NCI-H526 (cell line): ENCODE data around the gene XYLT1.

ENCODE experiments used
- DNase-seq, 2 experiments: peaks; one replicate each; lab custom pipeline; 2025; lab: John Stamatoyannopoulos, UW

The XYLT1 gene

DNA sequence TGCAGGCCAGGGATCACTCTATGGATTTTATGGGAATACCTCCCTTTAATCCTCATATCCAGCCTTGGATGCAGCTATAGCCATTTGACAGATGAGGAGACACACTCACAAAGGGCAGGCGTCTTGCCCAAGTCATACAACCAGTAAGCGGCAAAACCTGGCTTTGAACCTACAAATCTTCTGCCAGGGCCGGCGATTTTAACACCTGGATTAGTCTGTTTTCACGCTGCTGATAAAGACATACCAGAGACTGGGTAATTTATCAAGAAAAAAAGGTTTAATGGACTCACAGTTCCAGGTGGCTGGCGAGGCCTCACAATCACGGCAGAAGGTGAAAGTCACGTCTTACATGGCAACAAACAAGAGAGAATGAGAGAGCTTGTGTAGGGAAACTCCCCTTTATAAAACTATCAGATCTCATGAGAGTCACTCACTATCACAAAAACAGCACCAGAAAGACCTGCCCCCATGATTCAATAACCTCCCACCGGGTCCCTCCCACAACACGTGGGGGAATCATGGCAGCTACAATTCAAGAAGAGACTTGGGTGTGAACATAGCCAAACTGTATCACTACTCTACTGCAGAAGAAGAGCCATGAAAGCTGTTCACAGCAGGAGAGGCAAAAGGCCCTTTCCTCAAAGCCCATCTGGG lies 67.5 kb downstream of the XYLT1 start:
- no peak for DNase-seq

DNA sequence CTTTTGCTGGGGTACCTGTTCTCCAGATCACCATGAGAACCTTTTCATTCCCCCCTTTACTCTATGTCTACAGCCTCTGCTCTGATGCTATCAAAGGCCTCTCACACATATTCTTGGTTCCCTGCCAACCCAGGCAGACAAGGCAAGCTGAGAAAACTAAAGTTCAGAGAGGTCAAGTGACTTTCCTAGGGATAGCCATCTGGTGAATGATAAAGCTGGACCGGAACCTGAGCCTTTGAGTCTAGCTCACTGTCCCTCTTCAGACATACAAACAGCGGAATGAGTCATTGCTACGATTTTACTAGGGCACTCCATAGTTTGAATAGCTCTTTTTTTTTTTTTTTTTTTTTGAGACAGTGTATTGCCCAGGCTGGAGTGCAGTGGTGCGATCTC lies 73.3 kb downstream of the XYLT1 start:
- no peak for DNase-seq

DNA sequence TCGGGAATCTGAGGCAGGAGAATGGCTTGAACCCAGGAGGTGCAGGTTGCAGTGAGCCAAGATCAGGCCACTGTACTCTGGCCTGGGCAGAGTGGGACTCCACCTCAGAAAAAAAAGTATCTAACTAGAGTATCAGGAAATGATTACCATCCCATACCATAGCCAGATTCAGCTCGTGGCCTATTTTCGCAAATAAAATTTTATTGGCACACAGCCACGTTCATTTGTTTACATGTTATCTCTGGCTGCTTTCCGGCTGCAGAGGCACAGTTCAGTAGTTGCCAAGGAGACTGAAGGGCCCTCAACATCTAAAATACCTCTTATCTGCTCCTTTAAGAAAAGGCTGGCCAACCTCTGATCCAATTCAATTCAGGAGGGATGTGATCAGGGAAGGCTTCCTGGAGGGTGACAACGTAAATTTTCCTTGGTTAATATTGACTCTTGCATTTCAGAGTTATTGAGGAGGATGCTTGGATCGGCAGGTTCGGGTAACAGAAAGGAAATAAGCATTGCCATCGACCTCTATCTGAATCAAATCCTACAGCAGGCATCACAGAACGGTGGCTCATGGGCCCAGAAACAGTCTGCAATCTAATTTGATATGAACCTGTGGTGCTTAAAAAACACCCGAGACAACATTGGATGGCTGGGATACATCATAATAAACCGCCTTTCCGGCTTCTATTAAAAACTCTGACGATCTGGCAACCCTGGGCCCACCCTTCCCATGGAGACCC lies 73.8 kb downstream of the XYLT1 start:
- no peak for DNase-seq

DNA sequence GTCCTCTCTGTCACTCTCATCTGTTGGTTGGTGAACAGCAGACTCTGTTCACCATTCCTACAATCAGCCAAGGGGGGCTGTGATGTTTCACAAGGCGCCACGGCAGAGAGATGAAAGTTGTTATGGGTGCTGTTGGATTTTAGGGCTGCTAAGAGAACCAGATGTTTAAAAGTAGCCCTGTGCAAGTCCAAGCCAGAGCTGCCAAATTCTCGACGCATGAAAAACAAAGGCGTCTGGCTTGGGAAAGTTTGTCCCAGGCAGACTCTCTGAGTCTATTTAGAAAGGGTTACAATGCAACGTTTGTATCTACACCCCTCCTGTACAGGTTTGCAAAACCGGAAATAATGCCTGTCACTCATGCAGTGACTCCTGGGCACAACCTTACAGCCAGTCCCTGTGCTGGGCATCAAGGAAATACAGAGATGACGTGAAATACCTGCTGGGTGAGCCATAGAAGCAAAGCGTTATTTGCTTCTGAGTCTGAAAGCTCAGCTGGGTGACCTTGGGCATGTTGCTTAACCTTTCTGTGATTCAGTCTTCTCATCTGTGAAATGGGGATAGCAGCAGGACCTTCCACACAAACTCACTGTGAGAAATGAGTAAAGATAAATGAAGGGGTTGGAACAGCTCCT lies 74.8 kb downstream of the XYLT1 start:
- DNase-seq: no peak

DNA sequence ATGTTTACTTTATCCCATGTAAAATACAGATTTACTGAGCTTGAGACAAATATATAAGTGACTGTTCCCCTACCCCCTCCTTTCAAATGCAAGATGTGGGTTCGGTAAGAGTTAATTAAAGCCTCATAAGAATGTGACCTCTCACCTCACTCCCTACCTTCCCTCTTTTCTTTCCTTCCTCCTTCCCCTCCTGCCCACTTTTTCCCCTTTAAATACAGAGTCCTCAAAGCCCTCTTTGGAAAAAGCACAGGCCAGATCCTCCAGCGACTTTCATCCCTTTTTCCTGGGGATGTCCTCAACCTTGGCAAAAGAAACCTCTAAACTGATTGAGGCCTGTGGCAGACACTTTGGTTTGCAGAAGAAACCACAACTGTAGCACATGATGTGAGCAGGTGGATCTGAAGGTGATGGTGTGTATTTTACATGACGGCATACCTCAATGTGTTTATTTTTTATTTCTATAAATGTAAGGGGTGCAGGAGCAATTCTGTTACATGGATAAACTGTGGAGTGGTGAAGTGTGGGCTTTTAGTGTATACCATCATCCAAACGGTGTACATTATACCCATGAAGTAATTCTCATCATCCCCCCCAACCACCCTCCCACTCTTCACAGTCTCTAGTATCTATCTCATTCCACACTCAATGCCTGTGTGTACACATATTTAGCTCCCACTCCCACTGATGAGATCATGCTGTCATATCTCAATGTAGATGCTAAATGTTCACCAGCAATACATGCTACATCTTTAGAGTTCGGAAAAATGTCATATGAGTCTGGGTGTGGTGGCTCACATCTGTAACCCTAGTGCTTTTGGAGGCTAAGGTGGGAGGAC lies 77.7 kb downstream of the XYLT1 start:
- DNase-seq: no peak

DNA sequence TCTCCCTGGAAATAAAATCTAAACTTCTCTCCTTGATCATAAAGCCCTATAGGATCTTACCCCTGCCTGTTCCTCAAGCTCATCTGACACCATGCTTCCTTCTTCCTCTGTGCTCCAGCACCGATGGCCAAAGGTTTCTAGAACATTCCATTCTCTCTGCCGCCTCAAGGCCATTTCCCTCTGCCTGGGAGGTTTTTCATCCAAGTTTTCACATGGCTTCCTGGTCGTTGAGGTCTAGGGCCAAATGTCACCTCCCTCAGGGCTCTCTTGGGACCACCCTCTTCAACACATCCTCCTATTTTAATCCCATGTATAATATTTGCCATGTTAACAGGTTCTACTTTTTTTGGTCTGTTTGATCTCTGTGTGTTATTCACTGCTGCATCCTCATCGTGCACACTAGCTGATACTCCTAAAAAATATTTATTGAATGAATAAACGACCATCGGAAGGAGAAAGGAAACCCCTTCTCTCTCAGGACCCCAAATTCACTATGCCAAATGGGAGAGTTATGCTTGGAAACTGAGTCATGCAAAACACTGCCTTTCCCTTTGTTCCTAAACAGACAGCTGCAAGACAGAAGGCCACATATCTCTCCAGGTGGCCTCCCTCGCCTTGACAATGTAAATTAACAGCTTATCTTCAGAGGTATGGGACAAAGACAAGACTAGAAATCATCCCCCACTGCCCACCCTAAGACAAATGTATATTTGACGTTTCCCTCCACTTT lies 78.5 kb downstream of the XYLT1 start:
- no peak for DNase-seq

DNA sequence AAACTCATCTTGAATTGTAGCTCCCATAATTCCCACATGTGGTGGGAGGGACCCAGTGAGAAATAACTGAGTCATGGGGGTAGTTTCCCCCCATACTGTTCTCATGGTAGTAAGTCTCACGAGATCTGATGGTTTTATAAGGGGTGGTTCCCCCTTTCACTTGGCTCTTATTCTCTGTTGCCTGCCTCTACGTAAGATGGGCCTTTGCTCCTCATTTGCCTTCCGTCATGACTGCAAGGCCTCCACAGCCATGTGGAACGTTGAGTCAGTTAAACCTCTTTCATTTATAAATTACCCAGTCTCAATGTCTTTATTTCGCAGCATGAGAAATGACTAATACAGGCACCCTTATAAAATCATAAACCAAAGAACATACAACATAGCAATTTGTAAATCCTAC lies 79.0 kb downstream of the XYLT1 start:
- DNase-seq: no peak

DNA sequence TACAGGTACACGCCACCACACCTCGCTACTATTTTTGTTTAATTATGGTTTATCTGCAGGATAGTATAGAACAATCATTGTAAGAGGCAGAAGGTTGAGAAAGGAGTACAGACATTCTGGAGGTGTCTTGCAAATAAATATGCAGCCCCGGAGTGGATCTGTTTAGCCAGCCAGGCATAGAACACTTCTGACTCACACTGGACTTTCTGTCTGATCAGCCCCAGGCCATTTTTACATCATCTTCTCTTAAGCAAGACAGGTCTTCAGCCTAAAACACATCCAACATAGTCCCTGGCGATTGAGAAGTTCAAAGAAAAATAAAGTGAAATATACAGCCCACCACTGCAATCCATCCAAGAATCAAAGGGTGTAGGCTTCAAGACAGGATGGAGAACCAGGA lies 81.4 kb downstream of the XYLT1 start:
- no peak for DNase-seq

DNA sequence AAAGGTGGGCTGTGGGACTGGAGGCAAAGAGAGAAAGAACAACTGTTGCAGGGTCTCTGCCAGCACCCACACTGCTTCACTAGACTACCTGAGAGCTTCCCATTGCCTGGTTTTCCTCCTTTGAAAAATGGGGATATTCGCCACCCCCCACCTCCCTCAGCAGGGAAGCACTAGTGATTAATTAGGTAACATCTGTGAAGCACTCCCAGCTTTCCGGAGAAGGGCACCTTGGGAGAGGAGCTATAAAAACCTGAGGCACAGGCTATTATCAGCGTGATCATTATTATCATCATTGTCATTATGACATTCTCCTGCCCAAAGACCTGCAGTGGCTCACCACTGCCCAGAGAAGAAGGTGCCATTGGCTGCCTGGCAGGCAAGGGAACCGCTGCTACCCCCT lies 83.5 kb downstream of the XYLT1 start:
- DNase-seq: no peak

DNA sequence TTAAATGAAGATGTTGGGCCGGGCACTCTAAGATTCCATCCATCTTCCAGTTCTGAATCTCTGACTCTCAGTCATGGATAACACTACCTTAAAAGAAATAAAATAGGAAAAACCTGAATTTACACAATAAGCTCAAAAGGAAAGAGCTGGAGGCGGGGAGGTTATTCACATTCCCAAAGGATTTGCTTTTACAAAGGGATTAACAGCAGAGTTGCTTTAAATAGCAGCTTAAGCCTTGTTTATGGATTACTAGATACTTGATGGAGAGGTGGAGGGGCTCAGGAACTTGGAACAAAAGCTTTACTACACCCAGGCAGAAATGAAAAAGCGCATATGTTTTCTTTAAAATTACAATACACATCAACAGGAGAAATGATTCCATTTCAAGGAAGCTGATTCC lies 84.5 kb downstream of the XYLT1 start:
- no peak for DNase-seq

DNA sequence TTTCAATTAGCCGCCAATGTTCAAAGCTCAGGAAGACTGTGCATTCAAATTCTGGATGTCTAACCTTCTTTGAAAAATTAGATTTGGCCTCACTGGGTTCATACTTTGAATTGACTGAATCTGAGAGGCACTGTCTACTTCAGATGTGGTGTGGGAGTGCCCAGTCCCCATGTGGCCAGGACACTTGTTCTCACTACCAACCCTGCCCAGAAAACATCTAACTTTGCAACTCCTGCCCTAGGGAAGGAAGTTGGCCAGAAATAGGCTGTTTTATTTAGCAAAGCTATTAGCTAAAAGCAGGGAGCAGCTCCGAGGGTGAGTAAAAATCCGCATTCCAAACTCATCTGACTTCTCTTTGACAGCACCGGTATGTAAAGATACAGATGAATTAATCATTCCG lies 86.3 kb downstream of the XYLT1 start:
- DNase-seq: no peak

DNA sequence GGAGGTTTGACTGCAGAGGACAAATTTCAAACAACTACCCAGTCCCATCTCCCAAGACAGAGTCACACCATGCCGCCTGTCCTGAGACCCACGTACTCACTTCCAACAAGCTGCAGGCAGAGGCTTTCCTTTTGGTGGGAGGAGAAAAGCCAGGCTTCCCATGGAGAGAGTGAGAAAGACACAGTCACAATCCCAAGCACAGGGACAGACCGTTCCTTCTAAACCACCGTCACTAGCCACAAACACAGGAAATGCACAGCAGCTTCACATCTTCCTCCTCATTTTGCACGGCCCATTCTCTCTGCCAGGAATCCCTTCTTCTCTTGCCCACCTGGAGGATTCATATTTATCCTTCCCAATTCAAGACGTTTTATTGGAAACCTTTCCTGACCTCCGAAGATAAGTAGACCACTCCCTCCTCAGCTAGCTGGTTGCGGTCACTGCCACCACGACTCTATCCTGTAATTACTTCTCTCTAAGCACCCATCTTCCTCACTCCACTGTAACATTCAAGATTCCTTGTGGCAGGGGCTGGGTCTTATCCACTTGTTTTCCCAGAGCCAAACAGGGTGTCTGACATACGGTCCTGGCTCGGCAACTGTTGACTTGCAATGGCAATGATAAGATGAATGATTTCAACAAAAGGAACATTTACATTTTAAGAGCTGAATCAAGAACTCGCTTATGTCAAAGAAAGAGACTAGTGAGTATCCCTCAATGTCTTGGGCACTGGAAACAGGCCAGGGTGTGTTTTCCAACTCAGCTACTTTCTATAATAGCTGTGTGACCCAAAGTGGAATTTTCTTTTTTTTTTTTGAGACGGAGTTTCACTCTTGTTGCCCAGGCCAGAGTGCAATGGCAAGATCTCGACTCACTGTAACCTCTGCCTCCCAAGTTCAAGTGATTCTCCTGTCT lies 87.6 kb downstream of the XYLT1 start:
- no peak for DNase-seq

DNA sequence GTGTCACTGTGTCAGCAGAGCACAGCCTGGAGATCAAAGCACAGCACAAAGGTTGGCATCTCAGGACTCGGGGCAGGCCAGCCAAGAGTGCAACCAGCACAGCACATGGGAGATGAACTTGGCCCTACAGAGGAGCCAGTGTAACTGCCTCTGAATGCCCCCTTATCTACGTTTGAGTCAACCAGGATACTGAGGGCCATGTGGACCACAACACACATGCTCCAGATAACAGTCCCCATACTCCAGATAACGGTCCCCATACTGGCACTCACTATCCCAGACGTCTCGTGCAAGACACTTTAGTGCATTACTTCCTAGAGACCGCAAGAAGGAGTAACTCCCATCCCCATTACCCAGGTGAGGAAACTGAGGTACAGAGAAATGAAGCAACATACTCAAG lies 88.2 kb downstream of the XYLT1 start:
- no peak for DNase-seq

DNA sequence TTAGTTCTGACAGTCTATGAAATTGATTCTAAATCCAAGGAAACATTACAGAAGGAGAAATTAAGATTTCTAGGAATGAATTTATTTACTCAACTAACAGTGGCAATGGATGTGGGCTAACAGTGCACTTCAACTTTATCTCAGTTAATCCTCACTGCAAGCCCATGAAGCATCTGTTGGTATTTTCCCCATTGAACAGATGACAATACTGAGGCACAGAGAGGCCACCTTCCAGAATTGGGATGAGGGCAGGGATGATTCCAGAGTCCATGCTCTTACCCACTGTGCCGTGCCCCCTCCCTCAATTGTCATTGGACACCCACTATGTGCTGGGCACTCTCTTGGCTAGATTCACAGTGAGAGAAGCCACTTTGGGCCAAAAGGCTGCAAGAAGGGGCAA lies 89.0 kb downstream of the XYLT1 start:
- DNase-seq: no peak

DNA sequence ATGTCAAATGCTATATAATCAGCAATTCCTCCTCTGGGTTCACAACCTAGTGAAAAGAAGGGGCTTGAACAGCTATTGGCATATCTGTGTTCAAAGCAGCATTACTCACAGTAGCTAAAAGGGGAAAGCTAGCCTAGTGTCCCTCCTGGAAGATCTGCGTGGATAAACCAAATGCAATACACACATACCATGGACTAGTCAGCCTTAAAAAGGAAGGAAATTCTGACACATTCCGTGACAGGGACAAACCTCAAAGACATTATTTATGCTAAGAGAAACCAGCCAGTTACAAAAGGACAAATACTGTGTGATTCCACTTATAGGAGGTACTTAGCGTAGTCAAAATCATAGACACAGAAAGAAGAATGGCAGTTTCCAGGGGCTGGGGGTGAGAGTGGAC lies 90.1 kb downstream of the XYLT1 start:
- DNase-seq: no peak

DNA sequence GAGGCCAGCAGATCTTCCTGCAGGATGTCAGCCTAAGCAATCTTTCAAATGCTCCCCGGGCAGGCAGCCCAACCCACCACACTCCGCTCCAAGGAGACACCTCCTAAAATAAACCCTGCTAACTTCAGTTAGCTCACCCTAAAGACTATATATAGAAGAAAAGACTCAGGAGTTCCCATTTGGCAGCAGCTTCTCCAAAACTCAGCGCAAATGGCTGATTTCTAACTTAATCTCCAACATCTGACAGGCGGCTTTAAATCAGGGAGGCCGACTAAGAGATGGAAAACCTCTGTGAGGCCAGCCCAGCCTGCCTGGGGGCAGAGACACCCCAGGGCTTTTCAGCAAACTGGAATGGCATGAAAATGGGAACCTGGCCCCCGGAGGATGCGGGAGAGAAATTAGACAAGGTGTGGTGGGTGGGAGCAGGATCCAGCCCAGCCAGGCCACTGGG lies 91.6 kb downstream of the XYLT1 start:
- DNase-seq: no peak

DNA sequence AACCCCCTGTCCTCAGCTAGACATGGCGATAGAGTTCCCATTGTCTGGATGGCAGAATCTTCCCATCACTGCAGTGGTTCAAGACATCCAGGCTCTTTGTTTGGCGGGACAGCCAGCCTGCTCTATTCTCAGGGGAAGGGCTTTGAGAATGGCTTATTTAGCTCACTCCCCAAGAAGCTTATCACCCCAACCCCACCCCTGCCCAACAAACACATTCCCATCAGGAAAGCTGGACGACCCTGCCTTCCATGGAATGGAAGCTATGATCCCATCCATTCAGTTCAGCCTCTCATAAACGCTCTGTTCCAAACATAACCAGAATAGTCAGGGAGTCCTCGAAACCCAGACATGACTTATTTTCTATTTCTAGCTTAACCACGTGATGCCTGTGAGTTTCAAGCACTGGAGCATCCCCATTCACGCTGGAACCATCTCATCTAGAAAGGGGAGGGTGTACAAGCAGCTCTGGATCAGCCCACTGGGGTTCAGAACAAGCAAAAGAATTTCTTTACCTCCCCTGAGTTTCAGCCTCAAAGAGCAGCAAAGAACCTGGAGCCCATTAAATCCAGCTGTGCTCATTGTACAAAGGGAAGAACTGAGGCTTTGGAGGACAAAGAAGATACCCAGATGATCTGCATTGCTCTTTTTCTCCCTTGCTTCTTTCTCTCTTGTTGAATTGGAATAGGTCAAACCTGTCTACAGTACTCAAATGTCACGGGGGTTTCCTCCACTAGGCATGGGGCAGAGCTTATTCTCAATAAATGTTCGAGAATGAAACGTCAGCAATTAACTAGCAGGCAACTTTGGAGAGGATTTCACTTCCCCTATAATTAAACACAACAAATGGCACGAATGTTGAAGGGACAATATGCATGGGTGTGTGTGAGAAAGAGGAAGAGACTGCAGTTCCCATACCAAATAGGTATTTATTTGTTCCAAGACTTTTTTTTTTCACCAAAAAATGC lies 93.1 kb downstream of the XYLT1 start:
- DNase-seq: no peak

DNA sequence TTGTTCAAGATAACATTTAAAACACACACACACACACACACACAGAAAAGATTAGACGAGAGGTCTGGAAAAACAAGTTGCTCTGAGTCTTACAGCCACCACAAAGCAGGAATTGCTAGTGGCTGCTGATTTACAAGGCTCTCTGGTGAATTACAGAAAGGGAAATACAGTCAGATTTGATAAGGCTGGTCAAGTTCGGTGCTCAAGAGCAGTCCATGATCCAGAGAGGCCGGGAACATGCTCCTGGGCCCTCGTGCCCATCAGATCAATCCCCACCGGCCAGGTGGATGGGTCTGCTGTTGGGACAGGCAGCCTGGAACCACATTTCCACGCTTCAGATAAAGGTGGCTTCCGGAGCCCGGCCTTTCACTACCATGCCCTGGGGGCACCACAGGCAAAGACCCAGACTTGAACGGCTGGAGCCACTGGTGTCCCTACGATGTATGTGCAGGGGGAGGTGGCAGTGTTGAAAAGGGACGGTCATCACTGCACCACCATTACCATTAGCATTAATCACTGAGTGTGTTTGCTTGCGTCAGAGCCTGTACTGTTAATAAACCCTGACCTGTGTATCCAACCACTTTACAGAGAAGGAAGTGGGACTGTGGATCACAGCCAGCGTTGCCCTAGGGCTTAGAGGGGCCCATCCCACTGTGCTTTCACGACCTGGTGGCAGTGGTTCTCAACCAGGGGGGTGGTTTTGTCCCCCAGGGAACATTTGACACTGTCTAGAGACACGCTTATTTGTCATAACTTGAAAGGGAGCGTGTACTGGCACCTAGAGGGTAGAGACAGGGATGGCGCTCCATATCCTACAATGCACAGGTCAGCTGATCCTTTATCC lies 95.1 kb downstream of the XYLT1 start:
- DNase-seq: no peak
